ENCODE measurements around the gene CPED1. TPM values are rescaled to one million over a fixed set of nuclear protein-coding genes. Genes with fewer than 3 reads are reported as not detected.
A peak's percentile ranks its signal among the peaks of the same experiment; 100 is the strongest.

CPED1 gene
- total RNA-seq, 2 donors from 2014 or later, result not detected

DNA sequence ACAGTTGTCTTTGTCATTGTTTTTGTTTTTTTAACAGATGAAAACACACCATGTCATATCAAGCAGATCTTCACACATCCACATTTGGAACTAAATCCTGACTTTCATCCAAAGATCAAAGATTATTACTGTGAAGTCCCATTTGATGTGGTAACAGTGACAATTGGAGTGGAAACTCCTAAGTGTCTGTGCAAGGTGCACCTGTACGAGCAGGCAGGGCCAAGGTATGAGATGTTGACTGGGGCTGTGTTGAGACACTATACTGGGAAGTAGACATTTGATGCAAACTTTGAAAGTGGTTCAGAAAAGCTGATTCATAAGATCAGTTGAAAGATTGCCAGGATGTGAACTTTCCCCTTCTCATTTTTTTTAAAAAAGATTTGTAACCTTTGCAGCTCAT is 152.3 kb downstream of the CPED1 start:
- ATAC-seq, result peak in 1 of 2 donors; percentile 88
- no peak for DNase-seq (ENCODE audit: low spot score in 2 of 2)
- H3K27ac Mint-ChIP-seq, result no peak overlapping the region
- H3K36me3 Mint-ChIP-seq, result no peaks in the 10 kb centered on the region
- H3K9me3 Mint-ChIP-seq, result no peaks in the 10 kb centered on the region

DNA sequence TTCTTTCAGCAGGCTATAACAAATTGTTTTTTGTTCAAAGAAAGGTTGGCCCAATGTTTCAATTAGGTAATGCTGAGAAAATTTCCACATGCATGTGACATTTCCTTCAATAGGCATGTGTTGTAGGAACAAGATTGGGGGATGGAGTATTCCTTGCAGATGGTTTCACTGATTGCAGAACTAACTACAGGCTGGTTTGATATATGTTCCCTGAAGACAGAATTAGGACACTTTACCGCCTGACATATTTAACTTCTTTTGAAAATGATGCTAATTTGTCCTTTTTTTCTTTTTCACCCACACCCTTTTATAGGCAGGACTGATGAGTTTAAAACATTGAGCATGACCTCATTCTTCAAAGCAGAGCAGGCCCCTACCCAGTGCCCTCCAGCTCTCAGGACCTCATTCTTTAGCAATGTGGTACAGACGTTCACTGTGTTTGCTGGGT is 163.3 kb downstream of the CPED1 start:
- DNase-seq (ENCODE audit: low spot score in 2 of 2) (no peak), ATAC-seq (no peak)
- no peak overlapping the region for H3K27ac Mint-ChIP-seq
- H3K36me3 Mint-ChIP-seq, result no peaks in the 10 kb centered on the region
- no peaks in the 10 kb centered on the region for H3K9me3 Mint-ChIP-seq

DNA sequence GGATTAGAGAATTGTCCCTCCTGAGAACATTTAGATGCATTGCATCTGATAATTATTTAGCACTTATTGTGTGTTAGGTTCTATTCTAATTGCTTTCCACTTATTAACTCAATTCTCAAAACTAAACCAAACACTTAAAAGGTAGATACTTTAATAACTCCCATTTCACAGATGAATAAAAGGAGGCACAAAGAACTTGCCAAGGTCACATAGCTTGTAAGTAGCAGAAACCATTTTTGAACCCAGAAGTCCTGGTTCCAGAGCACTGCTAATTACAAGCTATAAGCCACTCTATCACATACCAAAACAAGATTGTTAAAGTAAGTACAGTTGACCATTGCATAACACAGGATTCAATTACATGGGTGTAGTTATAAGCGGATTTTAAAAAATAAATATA is 164.9 kb downstream of the CPED1 start:
- DNase-seq (ENCODE audit: low spot score in 2 of 2) (no peak), ATAC-seq (no peak)
- H3K9me3 Mint-ChIP-seq, result no peaks in the 10 kb centered on the region
- no peak overlapping the region for H3K27ac Mint-ChIP-seq
- H3K36me3 Mint-ChIP-seq, result no peaks in the 10 kb centered on the region

DNA sequence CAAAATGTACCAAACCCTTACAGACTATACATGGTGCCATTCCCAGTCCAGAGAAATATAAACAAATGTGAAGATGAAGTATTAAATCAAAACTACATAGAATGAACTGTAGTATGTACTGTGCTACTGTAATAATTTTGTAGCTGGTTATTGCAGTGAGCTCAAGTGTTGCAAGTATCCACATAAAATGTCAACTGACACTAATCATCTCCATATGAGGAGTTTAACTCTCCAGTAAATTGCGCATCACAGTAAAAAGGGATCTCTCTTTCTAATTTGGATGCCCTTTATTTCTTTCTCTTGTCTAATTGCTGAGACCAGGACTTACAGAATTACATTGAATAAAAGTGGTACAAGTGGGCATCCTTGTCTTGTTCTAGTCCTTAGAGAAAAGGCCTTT is 165.5 kb downstream of the CPED1 start:
- ATAC-seq, result no peak
- Mint-ChIP-seq H3K9me3 (no peaks in the 10 kb centered on the region), H3K27ac (no peak overlapping the region), H3K36me3 (no peaks in the 10 kb centered on the region)
- DNase-seq (ENCODE audit: low spot score in 2 of 2), result no peak

DNA sequence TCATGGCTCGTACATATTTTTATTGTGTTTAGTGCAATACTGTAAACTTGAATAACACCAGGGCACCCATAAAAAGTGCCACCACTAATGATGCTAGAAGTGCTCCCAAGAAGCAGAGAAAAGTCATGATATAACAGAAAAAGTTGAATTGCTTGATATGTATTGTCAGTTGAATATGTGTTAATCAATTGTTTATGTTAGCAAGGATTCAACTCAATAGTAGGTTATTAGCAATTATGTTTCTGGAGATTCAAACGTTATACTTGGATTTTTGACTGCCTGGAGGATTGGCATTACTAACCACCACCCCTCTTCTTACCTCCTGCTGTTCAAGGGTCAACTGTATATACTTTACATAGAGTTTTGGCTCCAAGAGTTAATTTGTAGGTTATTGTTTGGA is 168.3 kb downstream of the CPED1 start:
- no peak for DNase-seq (ENCODE audit: low spot score in 2 of 2)
- Mint-ChIP-seq H3K27ac (no peak overlapping the region), H3K36me3 (no peaks in the 10 kb centered on the region), H3K9me3 (no peaks in the 10 kb centered on the region)
- no peak for ATAC-seq

DNA sequence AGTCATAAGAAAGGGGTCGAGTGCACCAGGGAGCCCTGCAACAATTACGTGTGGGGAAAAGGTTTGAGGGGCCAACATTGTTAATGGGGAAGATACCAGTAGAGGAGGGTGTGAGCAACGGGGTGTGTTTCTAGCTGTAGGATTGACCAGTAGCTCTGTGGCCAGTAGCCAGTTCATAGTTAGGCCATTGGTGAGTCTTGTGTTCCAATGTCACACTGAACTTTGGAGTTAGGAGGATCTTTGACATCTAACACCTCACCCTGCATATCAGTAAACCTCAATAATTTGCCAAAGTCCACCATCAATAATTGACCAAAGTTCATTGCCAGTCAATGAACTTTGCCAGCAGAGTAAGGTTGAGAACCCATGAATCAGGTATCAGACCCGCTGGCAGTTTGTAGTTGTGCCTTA is 168.8 kb downstream of the CPED1 start:
- no peak for DNase-seq (ENCODE audit: low spot score in 2 of 2)
- H3K36me3 Mint-ChIP-seq, result no peaks in the 10 kb centered on the region
- ATAC-seq, result no peak
- H3K27ac Mint-ChIP-seq, result no peak overlapping the region
- H3K9me3 Mint-ChIP-seq, result no peaks in the 10 kb centered on the region

DNA sequence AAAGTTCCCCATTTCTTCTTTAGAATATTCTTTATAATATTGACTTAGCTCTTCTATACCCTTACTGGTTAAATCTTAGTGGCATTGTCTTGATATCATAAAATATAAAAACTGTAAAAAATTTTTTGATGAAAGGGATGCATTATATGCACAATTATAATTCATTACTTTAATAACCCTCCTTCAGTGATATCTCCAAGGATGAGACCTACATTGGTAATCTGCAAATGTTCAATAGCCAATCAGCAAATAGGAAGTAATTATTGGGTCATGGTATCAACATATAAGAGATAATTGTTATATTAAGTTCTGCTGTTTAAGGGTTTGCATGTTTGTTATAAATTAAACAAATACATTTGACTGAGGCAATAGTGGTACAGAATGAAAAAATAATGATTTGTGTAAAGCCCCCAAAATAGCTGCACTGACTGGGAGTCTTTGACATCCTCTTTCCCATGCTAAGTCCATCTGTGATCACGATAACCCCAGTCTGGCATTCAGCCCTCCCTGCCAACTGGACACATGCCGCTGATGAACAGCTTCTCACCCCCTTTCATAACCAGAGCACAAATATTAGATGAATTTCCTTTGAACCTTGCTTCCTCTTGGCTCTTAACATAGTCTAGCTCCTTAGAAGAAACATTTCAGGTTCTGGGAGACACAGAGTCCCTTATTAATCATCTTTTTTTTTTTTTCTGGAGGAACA is 169.5 kb downstream of the CPED1 start:
- H3K27ac Mint-ChIP-seq, result no peak overlapping the region
- H3K36me3 Mint-ChIP-seq, result no peaks in the 10 kb centered on the region
- DNase-seq (ENCODE audit: low spot score in 2 of 2), result no peak
- ATAC-seq, result no peak
- H3K9me3 Mint-ChIP-seq, result no peaks in the 10 kb centered on the region

DNA sequence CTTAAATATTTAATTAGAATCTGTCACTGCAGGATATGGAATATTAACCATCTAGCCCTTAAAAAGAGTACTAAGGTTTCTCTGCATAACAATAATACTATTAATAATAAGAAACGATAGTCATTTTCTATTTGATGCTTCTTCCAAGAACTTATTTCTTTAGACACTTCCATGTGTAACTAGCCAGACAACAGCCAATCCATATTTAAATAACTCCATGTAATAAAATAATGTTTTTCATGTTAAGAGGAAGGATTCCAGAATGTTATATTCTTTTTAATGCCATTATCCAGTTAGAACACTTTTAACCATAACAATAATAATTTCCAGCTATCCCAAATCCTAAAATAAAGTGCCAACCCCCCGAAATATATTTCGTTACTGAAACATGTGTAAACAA is 170.2 kb downstream of the CPED1 start:
- no peak for ATAC-seq
- H3K36me3 Mint-ChIP-seq, result no peaks in the 10 kb centered on the region
- H3K9me3 Mint-ChIP-seq, result no peaks in the 10 kb centered on the region
- DNase-seq (ENCODE audit: low spot score in 2 of 2), result no peak
- no peak overlapping the region for H3K27ac Mint-ChIP-seq

DNA sequence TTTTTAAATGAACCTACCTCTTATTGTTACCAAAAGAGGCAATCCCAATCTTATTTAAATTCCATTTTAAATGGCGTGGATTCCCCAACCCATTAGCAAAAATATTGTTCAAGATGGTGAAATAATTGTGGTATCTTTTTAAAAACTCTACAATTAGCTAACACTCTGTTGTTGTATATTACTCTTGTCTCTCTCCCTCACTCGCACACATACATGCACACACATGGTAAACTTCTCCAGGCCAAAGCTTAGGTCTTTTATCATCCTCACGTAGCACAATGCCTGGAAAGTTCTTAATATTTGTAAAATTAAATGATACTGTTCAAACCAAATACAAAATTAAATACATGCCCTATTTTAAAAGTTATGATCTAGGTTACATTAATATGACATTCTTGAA is 171.0 kb downstream of the CPED1 start:
- Mint-ChIP-seq H3K9me3 (no peaks in the 10 kb centered on the region), H3K36me3 (no peaks in the 10 kb centered on the region), H3K27ac (no peak overlapping the region)
- ATAC-seq (no peak), DNase-seq (ENCODE audit: low spot score in 2 of 2) (no peak)

DNA sequence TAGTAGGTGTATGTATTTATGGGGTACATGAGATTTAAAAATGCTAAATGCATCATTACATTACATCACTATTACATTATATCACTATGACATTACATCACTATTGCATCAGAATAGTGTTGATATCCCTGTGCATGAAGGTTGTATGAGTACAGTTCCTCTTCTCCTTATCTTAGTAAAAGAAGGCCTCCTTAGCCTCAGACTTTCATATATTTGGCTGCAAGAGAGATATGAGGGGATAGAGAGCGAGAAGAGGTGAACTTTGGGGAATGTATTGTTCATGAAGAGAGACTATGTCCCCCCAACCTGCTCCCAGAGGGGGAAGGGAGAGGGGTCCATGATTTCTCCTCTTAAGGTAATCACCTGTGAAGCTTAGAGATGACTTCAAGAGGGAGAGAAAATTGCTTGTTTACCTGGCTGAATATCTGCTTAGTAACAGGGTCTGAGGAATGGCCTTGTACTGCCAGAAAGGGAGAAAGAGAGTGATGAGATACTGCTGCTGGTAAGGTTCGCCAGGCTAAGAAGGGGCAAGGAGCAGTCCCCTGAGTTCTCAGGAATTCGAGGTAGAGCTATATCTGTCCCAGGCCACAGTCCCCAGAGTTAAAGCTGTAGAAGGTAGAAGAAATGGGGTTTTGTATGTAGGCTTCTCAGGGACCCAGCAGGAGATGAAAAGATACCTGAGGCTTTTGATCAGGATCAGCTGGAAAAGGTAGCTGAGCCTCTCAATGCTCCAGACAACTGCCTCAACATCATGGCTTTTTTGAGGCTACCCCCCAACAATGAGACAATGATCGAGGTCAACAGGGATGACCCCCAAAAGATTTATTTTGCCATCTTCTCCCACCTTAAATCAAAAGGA is 171.9 kb downstream of the CPED1 start:
- Mint-ChIP-seq H3K27ac (peak overlapping the region in 1 of 2 donors; percentile 74), H3K9me3 (no peaks in the 10 kb centered on the region), H3K36me3 (no peaks in the 10 kb centered on the region)
- DNase-seq (ENCODE audit: low spot score in 2 of 2), result no peak
- ATAC-seq, result no peak

DNA sequence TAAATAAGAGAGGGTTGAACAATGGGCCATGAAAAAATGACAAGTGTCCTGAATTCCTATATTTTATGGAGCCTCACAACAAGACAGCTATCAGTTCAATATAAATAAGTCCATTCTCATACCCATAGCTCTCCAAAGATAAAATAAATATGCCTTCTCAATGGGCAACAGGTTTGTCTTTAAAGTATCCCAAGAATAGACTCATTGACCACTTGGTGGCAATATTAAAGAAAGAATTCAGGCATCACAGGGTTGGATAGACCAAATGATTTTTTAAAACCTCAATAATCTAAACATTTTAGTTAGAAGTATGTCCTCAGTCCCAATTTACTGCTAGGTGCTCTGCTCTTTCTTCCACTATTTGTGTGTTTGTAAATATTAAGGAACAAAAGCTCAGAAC is 175.2 kb downstream of the CPED1 start:
- H3K9me3 Mint-ChIP-seq, result no peaks in the 10 kb centered on the region
- H3K27ac Mint-ChIP-seq, result no peak overlapping the region
- H3K36me3 Mint-ChIP-seq, result no peaks in the 10 kb centered on the region
- ATAC-seq (no peak), DNase-seq (ENCODE audit: low spot score in 2 of 2) (no peak)

DNA sequence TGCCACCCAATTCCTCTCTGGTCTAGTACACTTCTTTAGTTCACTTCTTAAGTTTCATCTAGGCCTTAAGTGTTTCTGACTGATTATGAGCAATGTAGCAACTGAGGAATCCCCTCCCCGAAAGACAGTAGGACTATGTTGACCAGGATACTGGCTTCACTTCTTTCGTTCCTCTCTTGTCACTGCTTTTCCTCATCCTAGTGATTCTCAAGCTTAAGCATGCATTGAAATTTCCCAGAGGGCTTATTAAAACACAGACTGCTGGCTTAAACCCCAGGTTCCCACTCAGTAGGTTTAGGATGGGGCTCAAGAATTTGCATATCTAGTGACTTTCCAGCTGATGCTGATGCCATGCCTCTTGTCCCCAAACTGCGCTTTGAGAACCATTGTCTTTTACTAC is 175.7 kb downstream of the CPED1 start:
- ATAC-seq (no peak), DNase-seq (ENCODE audit: low spot score in 2 of 2) (no peak)
- Mint-ChIP-seq H3K9me3 (no peaks in the 10 kb centered on the region), H3K27ac (no peak overlapping the region), H3K36me3 (no peaks in the 10 kb centered on the region)

DNA sequence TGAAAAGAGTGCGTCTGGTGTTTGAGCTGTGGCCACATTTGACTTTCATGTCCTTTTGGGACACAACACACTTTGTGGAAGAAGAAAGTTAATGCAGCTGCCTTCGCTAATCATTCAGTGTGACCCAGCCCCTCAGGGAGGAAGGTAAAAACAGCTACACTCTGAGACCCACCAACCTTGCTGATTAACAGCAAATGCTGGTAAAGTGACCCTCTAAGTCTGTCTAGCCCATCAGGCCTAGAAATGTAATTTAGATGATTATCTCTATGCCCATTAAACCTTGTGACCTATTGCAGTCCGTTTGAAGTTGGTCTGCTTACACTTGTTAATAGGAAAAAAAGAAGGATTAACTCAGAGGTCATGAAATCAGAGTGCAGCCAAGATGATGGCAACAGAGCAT is 178.4 kb downstream of the CPED1 start:
- ATAC-seq (no peak), DNase-seq (ENCODE audit: low spot score in 2 of 2) (no peak)
- H3K9me3 Mint-ChIP-seq, result no peaks in the 10 kb centered on the region
- H3K36me3 Mint-ChIP-seq, result no peaks in the 10 kb centered on the region
- H3K27ac Mint-ChIP-seq, result no peak overlapping the region

DNA sequence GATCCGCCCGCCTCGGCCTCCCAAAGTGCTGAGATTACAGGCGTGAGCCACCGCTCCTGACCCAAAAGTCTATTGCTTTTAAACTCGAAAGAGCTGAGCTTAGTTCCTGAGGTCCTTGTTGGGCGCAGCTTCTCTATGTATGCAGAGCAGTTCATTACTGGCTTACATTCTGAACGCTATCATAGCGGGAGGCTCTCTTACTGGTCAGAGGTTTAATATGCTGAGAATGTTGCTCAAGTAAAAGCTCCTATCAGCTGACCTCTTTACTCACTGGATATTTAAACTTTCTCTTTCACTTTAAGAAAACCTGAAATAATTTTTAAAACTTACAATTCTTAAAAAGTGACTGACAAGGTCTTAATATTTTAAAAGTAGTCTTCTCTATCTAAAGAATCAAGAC is 179.5 kb downstream of the CPED1 start:
- DNase-seq (ENCODE audit: low spot score in 2 of 2) (no peak), ATAC-seq (no peak)
- Mint-ChIP-seq H3K36me3 (no peaks in the 10 kb centered on the region), H3K27ac (no peak overlapping the region), H3K9me3 (no peaks in the 10 kb centered on the region)

DNA sequence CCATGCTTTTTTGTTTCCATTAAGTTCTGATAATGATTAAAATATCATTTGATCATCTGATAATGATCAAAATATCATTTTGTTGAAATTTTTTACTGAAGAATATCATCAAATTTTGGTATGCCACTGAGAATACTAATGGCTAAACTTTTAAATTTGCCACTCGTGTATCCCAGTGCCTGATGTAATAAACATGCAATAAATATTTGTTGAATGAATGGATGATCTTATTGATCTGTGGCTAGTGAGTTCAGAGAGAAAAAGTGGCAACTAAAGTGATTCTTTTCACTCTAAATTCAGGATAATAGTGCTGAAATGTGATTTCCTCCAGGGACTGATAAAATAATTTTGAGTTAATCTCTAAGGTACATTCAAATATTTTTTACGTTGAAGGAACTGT is 181.0 kb downstream of the CPED1 start:
- no peak overlapping the region for H3K27ac Mint-ChIP-seq
- no peak for ATAC-seq

DNA sequence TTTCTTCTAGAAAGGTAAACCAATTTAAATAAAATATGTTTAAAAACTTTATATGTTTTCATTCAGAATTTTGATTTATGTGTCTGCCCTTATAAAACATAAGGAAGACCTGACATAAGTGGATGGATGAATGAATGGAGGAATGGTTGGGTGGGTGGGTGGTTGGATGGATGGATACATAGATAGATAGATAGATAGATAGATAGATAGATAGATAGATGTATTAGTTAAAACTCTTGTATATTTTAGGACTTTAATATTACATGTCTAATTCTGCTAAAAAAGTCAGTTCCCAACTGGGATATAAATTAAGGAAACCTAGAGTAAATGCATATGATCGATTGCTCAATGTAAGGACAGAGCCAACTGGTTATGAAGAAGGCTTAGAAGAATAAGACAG is 184.0 kb downstream of the CPED1 start:
- ATAC-seq, result no peak
- DNase-seq (ENCODE audit: low spot score in 2 of 2), result no peak
- Mint-ChIP-seq H3K27ac (no peak overlapping the region), H3K36me3 (no peaks in the 10 kb centered on the region), H3K9me3 (no peaks in the 10 kb centered on the region)

More for the DNA sequence above, 181.0 kb downstream of the CPED1 start:
- no peaks in the 10 kb centered on the region for H3K9me3 Mint-ChIP-seq
- no peak for DNase-seq (ENCODE audit: low spot score in 2 of 2)
- no peaks in the 10 kb centered on the region for H3K36me3 Mint-ChIP-seq

DNA sequence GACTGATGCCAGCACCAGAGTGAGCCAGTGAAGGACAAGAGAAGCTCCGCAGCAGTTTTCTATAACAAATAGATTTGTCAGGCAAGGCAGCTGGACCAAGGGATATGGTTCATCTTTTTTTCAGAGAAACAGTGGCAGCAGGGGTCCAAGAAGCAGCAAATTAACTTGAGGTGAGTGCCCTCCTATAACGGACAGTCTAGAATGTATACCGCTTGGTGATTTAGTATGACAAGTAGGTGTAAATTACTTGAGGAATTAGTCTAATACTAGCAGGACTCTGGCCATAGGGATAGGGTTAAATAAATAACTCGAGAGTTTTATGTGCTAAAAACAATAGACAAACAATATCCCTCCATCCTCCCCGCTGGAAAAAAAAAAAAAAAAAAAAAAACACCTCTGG is 187.3 kb downstream of the CPED1 start:
- Mint-ChIP-seq H3K36me3 (no peaks in the 10 kb centered on the region), H3K9me3 (no peaks in the 10 kb centered on the region), H3K27ac (no peak overlapping the region)
- ATAC-seq (no peak), DNase-seq (ENCODE audit: low spot score in 2 of 2) (no peak)

DNA sequence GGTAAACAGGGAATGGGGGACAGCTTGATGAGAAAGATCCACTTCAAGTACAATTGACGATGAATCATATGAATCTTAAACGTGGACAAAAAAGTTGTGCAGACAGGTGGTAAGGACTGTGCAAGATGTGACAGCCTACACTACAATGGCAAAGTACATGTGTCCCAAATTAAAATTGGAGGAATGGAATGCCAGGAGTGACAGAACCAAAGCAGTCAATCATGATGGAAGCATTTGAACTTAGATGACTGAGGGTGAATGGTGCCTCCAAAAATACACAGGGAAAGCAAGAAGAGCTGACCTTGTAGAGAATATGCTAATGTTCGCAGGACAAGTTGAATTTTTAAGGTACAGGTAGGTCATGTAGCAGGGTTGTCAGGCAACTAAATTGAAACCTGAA is 189.9 kb downstream of the CPED1 start:
- no peak for ATAC-seq
- no peaks in the 10 kb centered on the region for H3K9me3 Mint-ChIP-seq
- no peaks in the 10 kb centered on the region for H3K36me3 Mint-ChIP-seq
- H3K27ac Mint-ChIP-seq, result no peak overlapping the region
- DNase-seq (ENCODE audit: low spot score in 2 of 2), result no peak

Data from activated naive CD4-positive, alpha-beta T cell treated with anti-CD3 and anti-CD28 coated beads, Interleukin-2, amount 50 U/mL, for 72 hours (primary cell).